Breast epithelium (tissue), 4 donors: ENCODE measurements around the gene LSAMP. TPM values are rescaled to one million over a fixed set of nuclear protein-coding genes. Genes with fewer than 3 reads are reported as not detected.

Experiments
- DNase-seq, 2 donors: peaks; one replicate each; pipeline ENCODE4 v3.0.0-alpha.2; 2019; ENCODE audit warnings: low spot score in 2 of 2
- H3K27ac ChIP-seq, 2 donors: fragments of 200-600 bp; sonication (generic) in 1 of 2; one replicate each; pipeline ENCODE4 v1.5.1; 2016 to 2019; ENCODE audit warnings: mild to moderate bottlenecking in 1 of 2
- H3K27me3 ChIP-seq, 2 donors: fragments of 200-600 bp; sonication (generic) in 1 of 2; one replicate each; pipeline versions ENCODE4 v1.5.1 to v1.6.0; 2017 to 2019; ENCODE audit warnings: control low read depth in 1 of 2, mild to moderate bottlenecking in 1 of 2
- H3K36me3 ChIP-seq: fragments of 200-600 bp; one replicate; pipeline ENCODE4 v1.5.1; 2019
- H3K4me1 ChIP-seq, 2 donors: fragments of 200-600 bp; sonication (generic); one replicate each; pipeline ENCODE4 v1.5.1; 2016 to 2019; ENCODE audit warnings: control low read depth in 1 of 2
- H3K4me3 ChIP-seq, 3 donors: fragments of 200-600 bp; sonication (generic); 1 replicate in 2 of 3; 2 replicates in 1 of 3; pipeline ENCODE4 v1.5.1; 2016 to 2019; ENCODE audit warnings: mild to moderate bottlenecking in 3 of 3, moderate library complexity in 2 of 3
- H3K9me3 ChIP-seq, 2 donors: fragments of 200-600 bp; sonication (generic) in 1 of 2; one replicate each; pipeline ENCODE4 v1.5.1; 2016 to 2019; ENCODE audit warnings: control low read depth in 1 of 2
- CTCF ChIP-seq, 3 donors: fragments of 450-650 bp; IDR thresholded peaks; one replicate each; pipeline ENCODE4 v1.5.1; 2016 to 2017; ENCODE audit warnings: antibody characterized with exemption in 3 of 3, mild to moderate bottlenecking in 3 of 3, moderate library complexity in 3 of 3
- POLR2A ChIP-seq: fragments of 450-650 bp; IDR thresholded peaks from one replicate; pipeline ENCODE4 v1.6.1; 2016; ENCODE audit warnings: antibody characterized with exemption, mild to moderate bottlenecking, moderate library complexity
- POLR2AphosphoS5 ChIP-seq, 3 donors: sonication (generic); formaldehyde crosslinking; IDR thresholded peaks; one replicate each; pipeline ENCODE4 v1.6.1; 2017; ENCODE audit warnings: antibody characterized with exemption in 3 of 3
- intact Hi-C: fragments of 100-400 bp; cut with DNase I; formaldehyde crosslinking; loops from one replicate; pipeline ENCODE4 v1.15.1; 2023; ENCODE audit warnings: low total_unique reads
- total RNA-seq, 3 donors: library from RNA; depleted of rRNA; stranded (reverse); fragments of >200 nt; gene quantifications; one replicate each; pipeline ENCODE4 v1.1.0, GENCODE V29; 2016

LSAMP gene
- total RNA-seq, 3 donors from 2014 or later = 1.6 to 3.8 (median 3.5) TPM

- H3K4me3 ChIP-seq = no peak overlapping the region
- intact Hi-C loops = no loop called here
- no peaks in the 10 kb centered on the region for H3K4me1 ChIP-seq
- no peak for TF ChIP-seq POLR2A
- TF ChIP-seq POLR2AphosphoS5 (IDR thresholded peaks at IDR 0.05) = no peak
- no peak for TF ChIP-seq CTCF (IDR thresholded peaks at IDR 0.05)
- no peak for DNase-seq
- no peaks in the 10 kb centered on the region for H3K36me3 ChIP-seq
- no peaks in the 10 kb centered on the region for H3K27me3 ChIP-seq
- no peaks in the 10 kb centered on the region for H3K9me3 ChIP-seq
- H3K27ac ChIP-seq = no peak overlapping the region
These were observed 411.2 kb downstream of the LSAMP start for GRCh38 chr3:116034086-116034485.

DNA sequence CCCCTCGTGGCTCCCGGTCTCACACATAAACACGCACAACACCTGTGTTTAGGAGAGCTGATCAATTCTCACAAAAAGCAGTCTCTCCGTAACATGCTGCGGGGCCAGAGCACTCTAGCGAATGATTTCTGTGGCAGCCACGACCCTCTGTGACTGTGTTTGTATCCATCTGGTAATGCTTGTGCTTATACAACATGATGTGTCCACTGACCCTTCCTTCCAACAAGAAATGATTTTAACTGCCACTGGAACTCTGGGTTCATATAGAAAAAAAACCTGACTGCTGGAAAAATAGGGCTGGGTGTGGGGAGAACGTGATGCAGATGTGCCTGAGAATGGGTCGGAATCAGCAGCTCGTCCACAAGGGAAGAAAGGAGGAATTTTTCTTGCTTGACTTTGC is 411.8 kb downstream of the LSAMP start:
- H3K36me3 ChIP-seq = no peaks in the 10 kb centered on the region
- no peak overlapping the region for H3K27ac ChIP-seq
- no peaks in the 10 kb centered on the region for H3K27me3 ChIP-seq
- no peaks in the 10 kb centered on the region for H3K9me3 ChIP-seq
- intact Hi-C loops = no loop called here
- DNase-seq = no peak
- H3K4me3 ChIP-seq = no peak overlapping the region
- TF ChIP-seq CTCF (IDR thresholded peaks at IDR 0.05) = no peak
- TF ChIP-seq POLR2A = no peak
- no peak for TF ChIP-seq POLR2AphosphoS5 (IDR thresholded peaks at IDR 0.05)
- no peaks in the 10 kb centered on the region for H3K4me1 ChIP-seq

- Histone ChIP-seq H3K36me3 (no peaks in the 10 kb centered on the region), H3K9me3 (no peaks in the 10 kb centered on the region), H3K27me3 (no peaks in the 10 kb centered on the region), H3K4me1 (no peaks in the 10 kb centered on the region), H3K4me3 (no peak overlapping the region), H3K27ac (no peak overlapping the region)
- TF ChIP-seq POLR2A (no peak), POLR2AphosphoS5 (IDR thresholded peaks at IDR 0.05) (no peak), CTCF (IDR thresholded peaks at IDR 0.05) (no peak)
- intact Hi-C loops = no loop called here
- no peak for DNase-seq
These were observed 413.1 kb downstream of the LSAMP start for GRCh38 chr3:116032176-116032575.

GRCh38 chr3:116030131-116030850 is 415.0 kb downstream of the LSAMP start:
- H3K36me3 ChIP-seq = no peaks in the 10 kb centered on the region
- H3K27ac ChIP-seq = no peak overlapping the region
- H3K4me1 ChIP-seq = no peaks in the 10 kb centered on the region
- TF ChIP-seq CTCF (IDR thresholded peaks at IDR 0.05) = no peak
- no peak for TF ChIP-seq POLR2AphosphoS5 (IDR thresholded peaks at IDR 0.05)
- no peak for TF ChIP-seq POLR2A
- no peak overlapping the region for H3K4me3 ChIP-seq
- H3K27me3 ChIP-seq = no peaks in the 10 kb centered on the region
- DNase-seq = no peak
- H3K9me3 ChIP-seq = no peaks in the 10 kb centered on the region
- intact Hi-C loops = no loop called here

DNA sequence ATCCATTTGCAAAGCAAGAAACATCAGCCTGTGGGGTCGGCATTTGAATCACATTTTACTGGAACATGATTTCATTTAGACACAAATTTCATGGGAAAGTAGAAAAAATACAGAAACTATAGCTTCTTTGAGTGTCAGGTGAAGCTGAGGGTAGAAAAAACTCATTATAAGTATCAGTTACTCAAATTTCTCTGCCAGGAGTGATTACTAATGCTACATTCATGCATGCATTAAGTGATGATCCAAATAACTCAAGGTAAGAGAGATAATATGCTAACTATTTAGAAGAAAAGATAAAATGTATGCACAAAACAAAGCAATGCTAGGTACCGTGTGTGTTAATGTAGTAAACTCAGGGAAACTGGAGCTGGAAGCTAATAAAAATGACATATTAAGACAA is 416.0 kb downstream of the LSAMP start:
- no peaks in the 10 kb centered on the region for H3K4me1 ChIP-seq
- H3K9me3 ChIP-seq = no peaks in the 10 kb centered on the region
- no peaks in the 10 kb centered on the region for H3K27me3 ChIP-seq
- no peak overlapping the region for H3K27ac ChIP-seq
- H3K4me3 ChIP-seq = no peak overlapping the region
- no peak for DNase-seq
- no peak for TF ChIP-seq POLR2A
- intact Hi-C loops = no loop called here
- no peaks in the 10 kb centered on the region for H3K36me3 ChIP-seq
